H9 (cell line): ENCODE results near the gene XNDC1N. TPM values are rescaled to one million over a fixed set of nuclear protein-coding genes. Genes with fewer than 3 reads are reported as not detected.

Experiments used
- DNase-seq: peaks from one replicate; pipeline ENCODE4 v3.0.0-alpha.2; 2017
- H2AFZ ChIP-seq: one replicate; pipeline ENCODE4 v1.6.1; 2013; ENCODE audit warnings: mild to moderate bottlenecking, low read length, control low read depth, moderate library complexity
- H2AK5ac ChIP-seq: 2 replicates; pipeline ENCODE4 v1.6.1; 2013; ENCODE audit warnings: low read length, control low read depth, mixed read lengths; ENCODE audit not compliant: insufficient read length
- H2BK120ac ChIP-seq: one replicate; pipeline ENCODE4 v1.6.1; 2013; ENCODE audit warnings: low read depth, mild to moderate bottlenecking, low read length, control low read depth, inconsistent platforms; ENCODE audit not compliant: poor library complexity, severe bottlenecking
- H2BK12ac ChIP-seq: 2 replicates; pipeline ENCODE4 v1.6.1; 2013; ENCODE audit warnings: low read length, control low read depth, mixed read lengths, low read depth; ENCODE audit not compliant: insufficient read length
- H2BK15ac ChIP-seq: 2 replicates; pipeline ENCODE4 v1.6.1; 2013; ENCODE audit warnings: low read depth, low read length, control low read depth
- H2BK20ac ChIP-seq: one replicate; pipeline ENCODE4 v1.6.1; 2013; ENCODE audit warnings: low read depth, mild to moderate bottlenecking, low read length, control low read depth, inconsistent platforms; ENCODE audit not compliant: poor library complexity, severe bottlenecking
- H2BK5ac ChIP-seq: 2 replicates; pipeline ENCODE4 v1.6.1; 2013; ENCODE audit warnings: low read length, control low read depth, mixed read lengths; ENCODE audit not compliant: insufficient read length
- H3K14ac ChIP-seq: 2 replicates; pipeline ENCODE4 v1.6.1; 2013; ENCODE audit warnings: low read length, control low read depth; ENCODE audit not compliant: insufficient read depth
- H3K18ac ChIP-seq: 2 replicates; pipeline ENCODE4 v1.6.1; 2013; ENCODE audit warnings: low read depth, mild to moderate bottlenecking, mixed read lengths, low read length, control low read depth; ENCODE audit not compliant: insufficient read length
- H3K23ac ChIP-seq: 2 replicates; pipeline ENCODE4 v1.6.1; 2013; ENCODE audit warnings: low read length, control low read depth, mixed read lengths, low read depth; ENCODE audit not compliant: insufficient read length
- H3K23me2 ChIP-seq: 2 replicates; pipeline ENCODE4 v1.6.1; 2013; ENCODE audit warnings: low read depth, mild to moderate bottlenecking, mixed read lengths, low read length, control low read depth; ENCODE audit not compliant: insufficient read length, poor library complexity, severe bottlenecking
- H3K27ac ChIP-seq: 2 replicates; pipeline ENCODE4 v1.5.1; 2013; ENCODE audit warnings: low read length, control low read depth, mixed read lengths, low read depth; ENCODE audit not compliant: insufficient read length
- H3K27me3 ChIP-seq: 2 replicates; pipeline ENCODE4 v1.6.1; 2013; ENCODE audit warnings: low read length, control low read depth, inconsistent platforms; ENCODE audit not compliant: insufficient read depth
- H3K4ac ChIP-seq: 2 replicates; pipeline ENCODE4 v1.6.1; 2013; ENCODE audit warnings: low read depth, mild to moderate bottlenecking, control low read depth, inconsistent platforms, low read length, moderate library complexity
- H3K4me1 ChIP-seq: 2 replicates; pipeline ENCODE4 v1.6.1; 2013; ENCODE audit warnings: low read length, control low read depth, inconsistent platforms; ENCODE audit not compliant: insufficient read depth
- H3K4me2 ChIP-seq: 2 replicates; pipeline ENCODE4 v1.6.1; 2013; ENCODE audit warnings: low read length, control low read depth, mixed read lengths; ENCODE audit not compliant: insufficient read length, insufficient read depth
- H3K56ac ChIP-seq: 2 replicates; pipeline ENCODE4 v1.6.1; 2013; ENCODE audit warnings: low read depth, mild to moderate bottlenecking, mixed read lengths, low read length, control low read depth; ENCODE audit not compliant: insufficient read length
- H3K79me1 ChIP-seq: 2 replicates; pipeline ENCODE4 v1.6.1; 2013; ENCODE audit warnings: low read depth, mild to moderate bottlenecking, moderate library complexity, low read length, control low read depth, inconsistent platforms; ENCODE audit not compliant: insufficient read depth, poor library complexity, severe bottlenecking
- H3K79me2 ChIP-seq: 2 replicates; pipeline ENCODE4 v1.6.1; 2013; ENCODE audit warnings: low read length, control low read depth, inconsistent platforms; ENCODE audit not compliant: insufficient read depth
- H3K9ac ChIP-seq: 2 replicates; pipeline ENCODE4 v1.6.1; 2013; ENCODE audit warnings: low read length, control low read depth, mixed read lengths; ENCODE audit not compliant: insufficient read length; ENCODE audit errors: extremely low read depth
- H3K9me3 ChIP-seq: one replicate; pipeline ENCODE4 v1.6.1; 2013; ENCODE audit warnings: low read depth, low read length, inconsistent platforms; ENCODE audit not compliant: control insufficient read depth
- H3T11ph ChIP-seq: one replicate; pipeline ENCODE4 v1.6.1; 2013; ENCODE audit warnings: mild to moderate bottlenecking, low read length, control low read depth, inconsistent platforms
- H4K20me1 ChIP-seq: one replicate; pipeline ENCODE4 v1.6.1; 2013; ENCODE audit not compliant: control insufficient read depth, insufficient read length, insufficient read depth
- H4K5ac ChIP-seq: 2 replicates; pipeline ENCODE4 v1.6.1; 2013; ENCODE audit warnings: low read depth, mild to moderate bottlenecking, mixed read lengths, low read length, control low read depth; ENCODE audit not compliant: insufficient read length
- H4K8ac ChIP-seq: replicated peaks from 2 replicates; pipeline ENCODE4 v1.6.1; 2013; ENCODE audit warnings: low read length, control low read depth, mixed read lengths, low read depth; ENCODE audit not compliant: insufficient read length
- H4K91ac ChIP-seq: 2 replicates; pipeline ENCODE4 v1.6.1; 2013; ENCODE audit warnings: low read depth, mild to moderate bottlenecking, moderate library complexity, mixed read lengths, low read length, control low read depth; ENCODE audit not compliant: insufficient read length
- H3K27ac Mint-ChIP-seq, 3 experiments: 2 replicates in 2 of 3; 3 replicates in 1 of 3; pipeline ENCODE4 v1.8.0; 2020 to 2021; ENCODE audit warnings: mixed read lengths in 3 of 3, mild to moderate bottlenecking in 1 of 3, moderate library complexity in 1 of 3
- H3K27me3 Mint-ChIP-seq: 2 replicates; pipeline ENCODE4 v1.8.0; 2021; ENCODE audit warnings: low read depth, mild to moderate bottlenecking, moderate library complexity, mixed read lengths
- H3K36me3 Mint-ChIP-seq, 3 experiments: 2 replicates in 2 of 3; 3 replicates in 1 of 3; pipeline ENCODE4 v1.8.0; 2020 to 2021; ENCODE audit warnings: low read depth in 3 of 3, mixed read lengths in 3 of 3; ENCODE audit not compliant: insufficient read depth in 1 of 3
- H3K4me1 Mint-ChIP-seq, 2 experiments: 2 replicates each; pipeline ENCODE4 v1.8.0; 2020; ENCODE audit warnings: mixed read lengths in 2 of 2
- H3K4me3 Mint-ChIP-seq, 2 experiments: 2 replicates in 1 of 2; 3 replicates in 1 of 2; pipeline ENCODE4 v1.8.0; 2020 to 2021; ENCODE audit warnings: mild to moderate bottlenecking in 2 of 2, mixed read lengths in 2 of 2, moderate library complexity in 1 of 2
- H3K9me3 Mint-ChIP-seq, 2 experiments: 2 replicates in 1 of 2; 3 replicates in 1 of 2; pipeline ENCODE4 v1.8.0; 2020; ENCODE audit warnings: mild to moderate bottlenecking in 2 of 2, mixed read lengths in 2 of 2, moderate library complexity in 1 of 2
- CTCF ChIP-seq: fragments of 200-600 bp; sonication (generic); conservative IDR thresholded peaks from 3 replicates; pipeline ENCODE4 v1.8.0; 2021; ENCODE audit warnings: antibody characterized with exemption, mild to moderate bottlenecking
- WGBS: extraction: QIAGEN DNeasy Blood & Tissue Kit; methylation state at CpG from one replicate; pipeline ENCODE4 v1.1.7; 2013; ENCODE audit warnings: missing lambda C conversion rate, low lambda C conversion rate, mixed read lengths; ENCODE audit not compliant: insufficient read length; ENCODE audit errors: extremely low coverage; 5-methylcytosine and 5-hydroxymethylcytosine counted together
- total RNA-seq: library from RNA; stranded (reverse); gene quantifications from 2 replicates; pipeline ENCODE4 v1.2.1, GENCODE V29; 2021

XNDC1N gene
- total RNA-seq, 1 experiment from 2014 or later = 11.0 TPM

GRCh38 chr11:71971680-71972079, 43.3 kb upstream of the XNDC1N start:
- H3K4me3 Mint-ChIP-seq = no peak overlapping the region
- no peak for DNase-seq
- Histone ChIP-seq H2AFZ (no peak overlapping the region), H3K9me3 (no peaks in the 10 kb centered on the region), H3K79me1 (no peaks in the 10 kb centered on the region), H3K23me2 (no peaks in the 10 kb centered on the region), H2BK5ac (no peak overlapping the region), H2AK5ac (no peak overlapping the region), H2BK12ac (no peak overlapping the region), H2BK20ac (no peak overlapping the region), H3K4me2 (no peak overlapping the region), H4K8ac (no peak overlapping the region), H3K79me2 (no peaks in the 10 kb centered on the region), H4K20me1 (no peaks in the 10 kb centered on the region), H3T11ph (no peak overlapping the region), H2BK15ac (no peak overlapping the region), H3K14ac (no peak overlapping the region), H3K27me3 (no peaks in the 10 kb centered on the region), H3K56ac (no peak overlapping the region), H3K18ac (no peak overlapping the region), H4K91ac (no peak overlapping the region), H4K5ac (no peak overlapping the region), H3K9ac (no peak overlapping the region), H3K23ac (no peak overlapping the region), H3K4me1 (no peaks in the 10 kb centered on the region), H3K27ac (no peak overlapping the region), H3K4ac (no peak overlapping the region), H2BK120ac (no peak overlapping the region)
- no peaks in the 10 kb centered on the region for H3K27me3 Mint-ChIP-seq
- H3K4me1 Mint-ChIP-seq = no peaks in the 10 kb centered on the region
- no peaks in the 10 kb centered on the region for H3K9me3 Mint-ChIP-seq
- no peak overlapping the region for H3K27ac Mint-ChIP-seq
- peaks cover 0 to 17% (median 16%) of the 10 kb centered on the region in 3 experiments; a peak in 6 of 7 replicates for H3K36me3 Mint-ChIP-seq
- WGBS = no CpG with 5 or more reads among the region's 2 CpGs
- TF ChIP-seq CTCF = no peak
